ENCODE data around the gene AVL9.
"Not testable (repeated sequence)": the region's sequence is repeated elsewhere in the genome, so short reads cannot be mapped to it uniquely, and the experiment has no call there.

The AVL9 gene

DNA sequence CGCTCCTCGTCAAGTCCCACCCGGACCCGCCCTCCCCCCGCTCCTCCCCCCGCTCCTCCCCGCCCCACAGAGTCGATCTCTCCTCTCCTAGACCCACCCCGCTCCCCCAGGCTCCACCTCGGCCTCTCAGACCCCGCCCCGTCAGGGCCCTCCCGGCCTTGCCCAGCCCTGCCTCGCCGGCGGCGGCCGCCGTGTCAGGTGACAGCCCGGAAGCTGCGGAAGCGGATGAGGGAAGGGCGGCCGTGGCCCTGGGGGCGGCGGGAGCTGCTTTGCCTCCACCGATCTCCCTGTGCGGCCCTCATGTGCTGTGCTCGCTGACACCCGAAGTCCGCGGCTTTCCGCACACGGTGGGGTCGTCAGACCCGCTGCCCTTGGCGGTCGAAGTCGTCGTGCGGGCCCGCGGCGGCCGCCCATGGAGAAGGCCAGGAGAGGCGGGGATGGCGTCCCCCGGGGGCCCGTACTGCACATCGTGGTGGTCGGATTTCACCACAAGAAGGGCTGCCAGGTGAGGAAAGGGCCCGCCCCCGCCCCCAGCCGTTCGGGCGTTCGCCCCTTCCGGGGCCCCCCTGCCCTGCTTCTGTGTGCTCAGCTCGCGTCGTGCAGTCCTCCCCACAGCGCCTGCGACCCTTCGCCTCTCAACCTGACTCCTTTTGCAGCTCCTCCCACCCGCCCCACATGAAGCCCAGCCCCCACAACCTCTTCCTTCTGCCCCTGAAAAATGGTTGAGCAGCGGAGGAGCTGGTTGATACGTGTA lies at the start of gene AVL9:
TSS of gene AVL9 (plus strand) at position 192 of the 754 bp plus-strand sequence. CDS start at position 413, 221 bp downstream.
- DNase-seq = peak; percentile 95 to 98 (median 97)

DNA sequence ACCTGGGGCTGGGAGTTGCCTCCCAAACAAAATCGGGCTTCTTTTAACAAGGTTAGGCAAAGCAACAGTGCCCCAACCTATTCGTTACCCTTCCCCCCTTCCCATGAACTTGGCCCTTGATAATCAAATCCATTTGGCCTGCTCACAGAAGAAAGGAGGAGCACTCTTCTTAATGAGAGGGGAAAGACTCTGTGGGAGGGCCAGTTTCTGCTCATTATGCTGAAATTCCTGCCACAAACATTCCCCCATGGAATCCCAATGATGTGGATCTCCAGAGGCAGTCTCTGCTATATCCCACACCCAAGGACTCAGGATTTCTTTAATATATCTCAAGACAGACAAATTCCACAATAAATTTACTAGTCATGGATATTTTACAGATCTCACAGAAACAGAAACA lies 48.1 kb upstream of the AVL9 start:
- DNase-seq = no peak

DNA sequence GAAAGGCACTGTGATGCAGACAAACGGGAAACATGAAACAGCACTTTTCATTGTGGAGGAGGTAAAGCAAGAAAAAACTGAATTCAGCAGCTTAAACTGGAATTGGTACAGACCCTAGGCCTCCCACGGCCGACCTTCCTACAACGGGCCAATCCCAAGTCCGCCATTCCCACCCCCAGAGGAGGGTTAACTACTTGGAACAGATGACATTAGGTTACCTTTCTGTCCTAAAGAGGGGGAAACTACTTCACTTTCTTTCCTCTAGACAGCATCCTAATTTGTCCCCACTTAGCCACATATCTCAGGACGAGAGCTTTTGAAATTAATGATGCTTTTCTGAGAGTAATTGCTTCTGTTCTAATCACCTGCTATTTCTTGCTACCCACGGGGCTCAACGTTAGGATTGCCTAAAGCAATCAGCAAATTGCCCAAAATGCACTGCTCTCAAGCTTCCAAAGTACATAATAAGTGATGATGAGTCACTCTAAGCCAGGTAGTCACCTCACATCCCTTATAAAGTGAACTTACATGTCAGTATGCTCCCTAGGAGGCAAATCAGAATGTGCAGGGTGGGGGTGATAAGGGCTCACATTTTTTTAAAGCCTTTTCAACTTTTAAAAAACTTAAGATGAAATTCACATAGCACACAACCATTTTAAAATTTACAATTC lies 41.8 kb upstream of the AVL9 start:
- no peak for DNase-seq

DNA sequence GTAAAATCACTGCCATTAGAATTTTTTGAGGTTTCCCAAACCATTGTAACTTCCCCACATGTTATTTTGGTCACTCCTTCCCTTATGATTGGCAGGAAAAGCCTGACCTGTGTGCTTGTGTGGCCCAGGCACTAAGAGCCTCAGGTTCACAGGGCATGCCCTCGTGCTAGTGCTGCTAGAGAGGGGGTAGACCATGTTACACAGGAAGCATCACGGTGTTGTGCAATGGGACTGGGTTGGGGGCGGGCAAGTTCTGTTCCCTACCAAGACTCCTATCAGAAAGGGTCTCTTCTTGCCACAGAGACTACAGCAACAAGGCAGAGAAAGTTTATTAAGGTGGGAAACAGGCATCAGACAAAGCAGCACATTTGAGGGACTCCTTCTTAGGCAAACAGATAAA lies 37.3 kb upstream of the AVL9 start:
- no peak for DNase-seq

DNA sequence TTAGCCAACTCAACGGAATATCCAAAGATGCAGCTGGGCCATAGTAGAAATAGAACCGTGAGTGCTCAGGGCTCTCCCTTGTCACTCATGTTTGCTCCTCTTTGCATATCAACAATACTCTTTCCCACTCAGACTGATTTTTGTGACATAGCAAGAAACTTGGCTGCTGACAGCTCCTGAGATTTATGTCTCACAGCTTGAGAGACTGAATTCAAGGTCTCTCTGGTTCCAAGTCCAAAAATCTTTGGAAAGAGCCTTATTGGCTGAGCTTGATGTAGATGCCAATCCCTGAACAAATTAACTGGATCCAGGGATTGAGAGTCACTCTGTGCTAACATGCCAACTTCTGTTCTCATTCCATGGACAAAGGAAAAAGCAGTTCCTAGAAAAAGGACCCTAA lies 35.5 kb upstream of the AVL9 start:
- DNase-seq = no peak

DNA sequence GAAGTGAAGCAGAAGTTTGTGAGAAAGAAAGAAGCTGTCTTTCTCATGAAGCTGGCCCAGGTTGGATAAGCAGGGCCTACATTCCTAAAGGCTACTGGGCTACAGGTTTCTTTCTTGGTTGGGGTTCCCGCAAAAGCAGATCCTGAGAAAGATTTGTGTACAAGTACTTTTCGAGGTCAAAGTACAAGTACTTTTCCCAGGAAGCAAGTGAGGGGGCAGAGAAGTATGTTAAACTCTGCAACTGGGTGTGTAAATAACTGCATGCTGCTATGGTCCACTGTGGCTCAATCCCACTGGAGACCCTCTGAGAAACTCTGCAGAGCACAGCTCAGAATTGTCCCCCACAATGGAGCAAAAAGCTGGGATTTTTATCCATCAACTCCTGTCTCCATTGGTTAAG lies 33.8 kb upstream of the AVL9 start:
- DNase-seq = no peak

DNA sequence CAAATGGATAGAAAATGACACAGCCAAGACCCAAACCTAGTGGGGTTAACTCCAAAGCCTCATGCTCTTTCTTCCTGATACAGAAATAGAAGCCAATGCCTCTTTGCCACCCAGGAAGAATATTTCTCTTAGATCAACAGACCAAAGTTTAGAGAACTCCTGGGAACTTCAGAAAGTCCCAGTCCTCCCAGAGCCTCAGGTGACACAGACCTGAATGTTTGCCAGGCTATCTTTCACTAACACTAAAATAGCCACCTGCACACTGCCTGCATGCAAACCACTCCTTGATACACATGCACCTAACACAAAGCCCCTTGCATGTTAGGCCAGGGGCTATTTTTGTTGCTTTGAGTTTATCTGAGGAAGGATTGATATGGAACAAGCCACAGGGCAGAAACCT lies 32.8 kb upstream of the AVL9 start:
- DNase-seq = no peak

DNA sequence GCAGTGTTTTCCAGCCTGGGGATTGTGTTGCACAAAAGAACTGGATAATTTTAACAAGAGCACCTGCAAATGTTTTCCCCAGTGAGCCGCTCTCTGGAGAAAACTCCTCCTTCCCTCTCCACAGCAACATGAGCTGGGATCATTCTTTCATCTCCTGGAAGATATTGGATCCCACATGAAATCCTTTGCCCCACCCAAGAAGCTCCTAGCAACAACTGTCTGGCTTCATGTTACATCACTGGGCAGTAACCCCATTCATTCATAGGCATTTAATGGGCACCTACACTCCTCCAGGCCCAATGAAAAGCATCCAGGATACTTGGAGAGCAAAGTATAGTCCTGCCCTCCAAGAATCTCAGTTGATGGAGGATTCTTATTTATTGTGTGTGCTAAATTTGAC lies 32.3 kb upstream of the AVL9 start:
- no peak for DNase-seq

DNA sequence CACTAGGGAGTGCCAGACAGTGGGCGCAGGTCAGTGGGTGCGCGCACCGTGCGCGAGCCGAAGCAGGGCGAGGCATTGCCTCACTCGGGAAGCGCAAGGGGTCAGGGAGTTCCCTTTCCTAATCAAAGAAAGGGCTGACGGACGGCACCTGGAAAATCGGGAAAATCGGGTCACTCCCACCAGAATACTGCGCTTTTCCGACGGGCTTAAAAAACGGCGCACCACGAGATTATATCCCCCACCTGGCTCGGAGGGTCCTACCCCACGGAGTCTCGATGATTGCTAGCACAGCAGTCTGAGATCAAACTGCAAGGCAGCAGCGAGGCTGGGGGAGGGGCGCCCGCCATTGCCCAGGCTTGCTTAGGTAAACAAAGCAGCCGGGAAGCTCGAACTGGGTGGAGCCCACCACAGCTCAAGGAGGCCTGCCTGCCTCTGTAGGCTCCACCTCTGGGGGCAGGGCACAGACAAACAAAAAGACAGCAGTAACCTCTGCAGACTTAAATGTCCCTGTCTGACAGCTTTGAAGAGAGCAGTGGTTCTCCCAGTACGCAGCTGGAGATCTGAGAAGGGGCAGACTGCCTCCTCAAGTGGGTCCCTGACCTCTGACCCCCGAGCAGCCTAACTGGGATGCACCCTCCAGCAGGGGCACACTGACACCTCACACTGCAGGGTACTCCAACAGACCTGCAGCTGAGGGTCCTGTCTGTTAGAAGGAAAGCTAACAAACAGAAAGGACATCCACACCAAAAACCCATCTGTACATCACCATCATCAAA lies 30.5 kb upstream of the AVL9 start:
- DNase-seq = not testable (repeated sequence)

DNA sequence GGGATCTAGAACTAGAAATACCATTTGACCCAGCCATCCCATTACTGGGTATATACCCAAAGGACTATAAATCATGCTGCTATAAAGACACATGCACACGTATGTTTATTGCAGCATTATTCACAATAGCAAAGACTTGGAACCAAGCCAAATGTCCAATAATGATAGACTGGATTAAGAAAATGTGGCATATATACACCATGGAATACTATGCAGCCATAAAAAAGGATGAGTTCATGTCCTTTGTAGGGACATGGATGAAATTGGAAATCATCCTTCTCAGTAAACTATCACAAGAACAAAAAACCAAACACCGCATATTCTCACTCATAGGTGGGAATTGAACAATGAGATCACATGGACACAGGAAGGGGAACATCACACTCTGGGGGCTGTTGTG lies 25.3 kb upstream of the AVL9 start:
- DNase-seq = not testable (repeated sequence)

DNA sequence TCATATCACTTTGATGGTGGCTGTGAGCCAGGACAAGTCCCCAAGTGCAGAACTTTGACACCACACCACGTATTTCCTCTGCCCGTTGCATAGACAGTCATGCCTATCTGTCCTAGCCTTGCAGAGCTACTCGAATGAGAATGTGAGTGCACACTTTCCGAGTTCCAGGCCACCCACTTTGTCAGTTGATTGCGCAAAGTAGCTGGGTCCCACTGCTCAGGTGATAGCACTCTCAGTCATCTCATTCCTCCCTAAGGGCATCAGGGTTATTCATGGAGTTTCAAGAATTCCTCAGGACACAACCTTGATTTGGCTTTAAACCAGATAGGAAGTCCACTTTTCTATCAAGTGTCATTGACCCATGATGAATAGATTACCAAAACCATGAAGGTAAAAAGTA lies 24.4 kb upstream of the AVL9 start:
- no peak for DNase-seq

DNA sequence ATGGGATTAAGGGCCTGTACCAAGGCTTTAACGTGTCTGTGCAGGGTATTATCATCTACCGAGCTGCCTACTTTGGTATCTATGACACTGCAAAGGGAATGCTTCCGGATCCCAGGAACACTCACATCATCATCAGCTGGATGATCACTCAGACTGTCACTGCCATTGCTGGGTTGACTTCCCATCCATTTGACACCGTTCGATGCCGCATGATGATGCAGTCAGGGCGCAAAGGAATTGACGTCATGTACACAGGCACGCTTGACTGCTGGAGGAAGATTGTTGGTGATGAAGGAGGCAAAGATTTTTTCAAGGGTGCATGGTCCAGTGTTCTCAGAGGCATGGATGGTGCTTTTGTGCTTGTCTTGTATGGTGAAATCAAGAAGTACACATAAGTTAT lies 23.3 kb upstream of the AVL9 start:
- DNase-seq = no peak

DNA sequence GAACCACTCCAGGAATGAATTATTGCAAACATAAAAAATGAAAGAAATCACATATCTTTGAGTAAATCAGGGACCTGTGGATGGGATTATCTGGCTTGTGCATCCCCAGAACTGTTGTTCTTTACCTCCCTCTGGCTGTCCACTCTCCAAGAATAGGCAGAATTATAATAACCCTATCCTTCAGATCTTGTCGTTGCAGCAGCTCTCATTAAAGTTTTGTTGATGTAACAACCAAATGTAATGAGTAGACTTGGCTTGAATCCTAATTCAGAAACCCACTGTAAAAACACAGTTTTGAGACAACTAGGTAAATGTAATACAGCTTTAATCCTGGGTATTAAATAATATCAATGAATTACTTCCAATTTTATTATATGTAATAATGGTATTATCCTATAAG lies 21.3 kb upstream of the AVL9 start:
- DNase-seq = no peak

DNA sequence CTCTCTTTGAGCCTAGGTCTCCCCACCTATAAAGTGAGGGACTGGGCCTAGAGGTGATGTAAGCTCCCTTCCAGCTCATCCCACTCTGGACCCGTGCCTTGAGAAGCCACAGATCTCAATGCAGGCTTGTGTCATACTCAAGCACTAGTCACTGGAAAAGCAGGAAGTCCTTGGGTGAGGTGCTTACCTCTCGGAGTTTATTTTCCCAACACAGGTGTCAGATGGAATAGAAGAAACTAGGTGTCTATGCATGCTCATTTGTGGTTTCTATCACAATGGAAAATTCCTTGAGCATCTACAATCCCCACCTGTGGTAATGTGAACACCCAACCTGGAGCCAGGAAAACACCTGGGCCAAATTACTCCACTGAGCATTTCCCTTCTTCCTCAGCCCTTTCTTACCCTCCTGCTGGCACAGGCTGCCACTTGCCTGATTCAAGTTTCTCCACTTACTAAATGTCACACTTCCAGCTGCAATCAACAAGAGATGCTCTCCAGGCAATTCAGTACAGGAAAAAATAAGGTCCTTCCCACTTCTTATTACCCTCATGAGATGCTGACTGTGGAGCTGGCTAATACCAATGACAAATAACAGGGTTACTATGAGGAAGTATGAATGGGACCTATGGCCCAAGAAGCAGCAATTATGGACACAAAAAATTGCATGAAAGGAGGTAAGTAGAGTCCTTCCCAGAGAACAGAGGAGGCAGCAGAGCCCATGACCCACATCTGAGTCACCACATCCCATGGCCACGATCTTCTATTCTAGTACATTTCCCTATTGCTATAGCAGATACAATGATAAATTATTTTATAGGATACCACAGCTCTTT lies 18.3 kb upstream of the AVL9 start:
- DNase-seq = no peak

DNA sequence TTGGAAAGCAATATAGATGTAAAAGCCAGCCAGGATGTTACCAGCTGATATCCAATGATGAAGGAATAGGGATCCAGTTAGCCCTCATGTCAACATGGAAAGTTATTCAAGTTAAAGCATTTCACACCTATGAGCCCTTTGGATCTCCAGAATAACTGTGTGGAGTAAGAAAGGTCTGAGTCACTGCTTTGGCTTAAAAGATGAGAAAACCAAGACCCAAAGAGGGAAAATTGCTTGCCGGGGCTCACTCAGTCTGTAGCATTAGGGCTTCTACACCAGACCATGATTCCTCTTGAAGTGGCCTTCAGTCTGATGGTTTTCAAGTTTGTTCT lies 17.7 kb upstream of the AVL9 start:
- DNase-seq = no peak

DNA sequence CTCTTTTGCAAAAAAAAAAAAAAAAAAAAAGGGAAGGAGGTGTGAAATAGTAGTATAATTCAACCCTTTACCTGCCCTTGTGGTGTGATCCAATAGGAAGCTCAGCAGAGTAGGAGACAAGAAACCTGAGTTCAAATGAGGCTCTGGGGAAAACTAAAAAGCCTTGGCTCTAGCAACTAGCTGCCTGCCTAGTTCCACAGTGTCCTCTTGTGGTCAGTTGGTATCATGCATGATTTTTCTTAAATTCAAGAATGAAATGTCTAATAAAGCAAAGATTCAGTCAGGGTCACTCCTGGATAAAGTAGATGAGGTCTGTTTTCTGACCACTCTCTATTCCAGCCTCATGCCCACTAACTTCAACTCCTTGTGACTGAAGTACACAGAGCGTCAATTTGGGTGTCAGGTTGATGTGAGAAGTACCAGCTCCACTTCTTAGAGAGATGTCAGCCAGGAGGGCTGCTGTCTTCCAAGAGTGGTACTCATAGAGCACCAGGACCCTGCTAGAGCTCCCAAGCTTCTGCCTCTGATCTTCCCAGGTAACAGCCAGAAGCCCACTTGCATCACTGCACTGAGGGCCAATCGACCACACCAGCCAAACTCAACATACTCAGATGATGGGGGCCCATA lies 15.6 kb upstream of the AVL9 start:
- DNase-seq = no peak

DNA sequence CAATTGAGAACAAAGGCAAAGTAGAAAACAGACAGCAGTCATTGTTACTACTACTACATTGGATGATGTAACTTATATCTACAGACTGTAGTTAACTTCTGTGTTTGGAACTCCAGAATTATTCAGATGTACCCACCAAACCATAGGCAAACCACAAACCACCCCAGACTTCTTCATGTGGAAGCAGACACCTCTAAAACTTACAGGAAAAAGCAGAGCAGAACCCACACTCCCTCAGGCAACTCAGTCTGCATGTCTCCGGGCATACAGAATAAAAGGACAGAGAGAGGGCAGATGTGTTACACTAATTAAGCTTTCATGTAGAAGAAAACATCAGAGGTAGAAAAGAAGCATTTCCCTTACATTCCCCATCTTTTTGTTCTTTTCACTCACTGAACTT lies 14.1 kb upstream of the AVL9 start:
- DNase-seq = no peak

DNA sequence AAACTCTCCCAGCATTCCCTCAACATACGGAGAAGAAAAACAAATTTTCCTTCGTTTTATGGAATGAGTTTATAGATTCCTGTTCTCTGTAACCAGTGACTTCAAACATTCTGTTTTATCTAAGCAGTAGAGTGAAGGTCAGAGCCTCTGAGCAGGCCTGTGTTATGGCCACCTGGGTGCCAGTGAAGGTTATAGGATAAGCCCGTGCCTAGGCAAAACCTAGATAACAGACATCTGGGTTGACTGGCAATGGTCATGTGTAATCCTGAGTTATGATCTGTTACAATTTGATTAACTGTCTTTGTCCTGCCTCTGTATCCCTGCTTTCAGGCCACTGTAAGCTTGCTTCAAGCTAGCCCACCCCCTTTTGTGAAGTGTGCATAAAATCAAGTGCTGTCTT lies 13.4 kb upstream of the AVL9 start:
- no peak for DNase-seq

DNA sequence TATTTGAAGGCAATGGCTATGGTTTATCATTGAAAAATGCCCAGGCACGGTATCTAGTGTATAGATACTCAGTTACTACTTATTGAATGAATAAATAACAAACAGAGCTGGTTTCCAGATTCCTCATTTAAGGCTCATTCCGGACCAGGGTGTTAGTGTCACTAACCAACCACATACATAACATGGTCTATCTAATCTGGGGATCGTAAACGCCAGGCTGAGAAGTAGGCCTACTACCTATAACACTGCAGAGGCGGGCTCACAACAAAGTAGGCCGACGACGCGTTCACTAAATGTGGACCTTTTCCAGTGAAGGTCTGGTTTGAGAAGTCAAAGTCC lies 5.5 kb upstream of the AVL9 start:
- no peak for DNase-seq

DNA sequence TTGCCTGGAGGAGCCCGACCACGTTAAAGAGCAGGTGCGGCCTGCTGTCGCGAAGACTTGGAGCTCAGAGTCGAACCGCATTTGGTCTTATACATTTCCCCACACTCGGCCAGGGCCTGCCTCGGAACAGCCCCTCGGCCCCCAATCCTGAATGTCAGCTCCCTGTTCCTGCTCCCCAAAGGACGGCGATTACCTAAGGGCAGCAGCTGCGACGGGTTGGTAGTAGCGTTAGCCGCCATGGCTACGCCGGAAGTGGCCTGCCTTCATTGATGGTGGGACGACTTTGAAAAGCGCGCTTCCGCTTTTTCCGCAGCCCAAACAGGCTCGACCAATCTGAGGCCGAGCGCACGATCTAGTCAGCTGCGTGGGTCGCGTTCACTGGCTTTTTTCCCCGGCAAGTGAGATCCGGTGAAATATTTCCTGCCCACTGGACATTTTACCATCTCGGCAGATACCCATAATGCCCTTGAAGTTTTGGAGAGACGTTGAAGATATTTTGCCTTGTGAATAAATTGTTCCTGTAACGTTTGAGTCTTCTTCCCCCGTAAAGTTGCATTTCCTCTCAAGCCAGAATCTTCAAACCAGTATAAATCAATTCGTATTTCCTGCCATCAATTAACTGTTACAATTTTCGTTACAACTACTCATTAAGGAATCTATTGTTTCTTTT lies 5.0 kb upstream of the AVL9 start, which contains the start of gene LSM5:
TSS of gene LSM5 (minus strand) at position 254 of the 670 bp plus-strand sequence. CDS start at position 239, 15 bp downstream.
- peak; percentile 80 to 91 (median 85) for DNase-seq

DNA sequence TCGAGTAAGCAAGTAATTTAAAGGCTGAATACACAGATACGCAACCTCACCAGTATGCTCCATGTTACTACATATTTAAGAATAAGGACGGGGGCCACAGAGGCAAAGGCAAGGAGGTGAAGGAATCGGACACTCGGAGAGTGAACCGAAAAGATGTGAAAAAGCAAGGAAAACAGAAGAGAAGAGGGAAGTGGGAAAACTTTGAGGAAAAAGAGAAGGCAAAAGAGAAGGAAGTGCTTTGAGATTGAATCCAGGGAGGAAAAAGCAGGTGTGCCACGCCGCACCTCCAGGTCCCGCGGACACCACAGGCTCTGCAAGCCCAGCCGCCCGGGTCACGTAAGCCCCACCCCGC lies 367 bp upstream of the AVL9 start:
- no peak for DNase-seq
